Omental fat pad (tissue), 4 donors: ENCODE measurements around the gene DSCAML1. TPM values are rescaled to one million over a fixed set of nuclear protein-coding genes. Genes with fewer than 3 reads are reported as not detected.

Experiments
- ATAC-seq: fragments of 150-250 bp; one replicate; pipeline ENCODE4 v1.9.1; 2016; ENCODE audit warnings: mild to moderate bottlenecking, moderate library complexity; ENCODE audit not compliant: low FRiP score
- DNase-seq: peaks from one replicate; pipeline ENCODE4 v3.0.0-alpha.2; 2019; ENCODE audit warnings: low spot score
- total RNA-seq, 4 donors: library from RNA; depleted of rRNA; stranded (reverse); fragments of >200 nt; gene quantifications; one replicate each; pipeline ENCODE4 v1.1.0, GENCODE V29; 2016
- TF ChIP-seq, protein P1 (sequence below), 3 donors: fragments of 450-650 bp; IDR thresholded peaks; one replicate each; pipeline ENCODE4 v1.5.1; 2016 to 2017; ENCODE audit warnings: antibody characterized with exemption in 3 of 3, mild to moderate bottlenecking in 3 of 3, moderate library complexity in 2 of 3

Gene DSCAML1
- total RNA-seq, 4 donors from 2014 or later = 0.95 to 10.9 (median 3.9) TPM

DNA sequence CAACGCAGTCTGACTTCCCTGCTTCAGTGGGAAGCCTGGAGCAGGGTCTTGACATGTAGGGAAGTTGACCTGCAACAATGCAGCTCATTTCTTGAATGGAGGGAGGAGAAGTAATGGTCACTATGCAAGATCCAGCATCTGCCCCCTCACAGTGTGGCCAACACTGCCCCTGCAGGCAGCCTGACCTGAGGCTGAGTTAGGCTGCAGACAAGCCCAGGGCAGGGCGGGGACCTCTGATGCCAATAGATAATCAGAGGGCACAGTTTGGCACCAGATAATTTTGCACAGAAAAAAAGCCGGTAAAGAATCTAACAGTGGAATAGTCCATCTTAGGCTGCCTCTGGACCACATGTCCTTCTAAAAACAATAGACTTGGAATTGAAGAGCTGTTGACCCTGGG lies 182.3 kb downstream of the DSCAML1 start:
- DNase-seq (no peak), ATAC-seq (no peak)

GRCh38 chr11:117613521-117613920 lies 183.5 kb downstream of the DSCAML1 start:
- no peak for DNase-seq
- TF ChIP-seq, protein P1, sequence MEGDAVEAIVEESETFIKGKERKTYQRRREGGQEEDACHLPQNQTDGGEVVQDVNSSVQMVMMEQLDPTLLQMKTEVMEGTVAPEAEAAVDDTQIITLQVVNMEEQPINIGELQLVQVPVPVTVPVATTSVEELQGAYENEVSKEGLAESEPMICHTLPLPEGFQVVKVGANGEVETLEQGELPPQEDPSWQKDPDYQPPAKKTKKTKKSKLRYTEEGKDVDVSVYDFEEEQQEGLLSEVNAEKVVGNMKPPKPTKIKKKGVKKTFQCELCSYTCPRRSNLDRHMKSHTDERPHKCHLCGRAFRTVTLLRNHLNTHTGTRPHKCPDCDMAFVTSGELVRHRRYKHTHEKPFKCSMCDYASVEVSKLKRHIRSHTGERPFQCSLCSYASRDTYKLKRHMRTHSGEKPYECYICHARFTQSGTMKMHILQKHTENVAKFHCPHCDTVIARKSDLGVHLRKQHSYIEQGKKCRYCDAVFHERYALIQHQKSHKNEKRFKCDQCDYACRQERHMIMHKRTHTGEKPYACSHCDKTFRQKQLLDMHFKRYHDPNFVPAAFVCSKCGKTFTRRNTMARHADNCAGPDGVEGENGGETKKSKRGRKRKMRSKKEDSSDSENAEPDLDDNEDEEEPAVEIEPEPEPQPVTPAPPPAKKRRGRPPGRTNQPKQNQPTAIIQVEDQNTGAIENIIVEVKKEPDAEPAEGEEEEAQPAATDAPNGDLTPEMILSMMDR (IDR thresholded peaks at IDR 0.05) = no peak
- no peak for ATAC-seq

More for the DNA sequence above, 182.3 kb downstream of the DSCAML1 start:
- TF ChIP-seq, protein P1 (IDR thresholded peaks at IDR 0.05) = no peak

DNA sequence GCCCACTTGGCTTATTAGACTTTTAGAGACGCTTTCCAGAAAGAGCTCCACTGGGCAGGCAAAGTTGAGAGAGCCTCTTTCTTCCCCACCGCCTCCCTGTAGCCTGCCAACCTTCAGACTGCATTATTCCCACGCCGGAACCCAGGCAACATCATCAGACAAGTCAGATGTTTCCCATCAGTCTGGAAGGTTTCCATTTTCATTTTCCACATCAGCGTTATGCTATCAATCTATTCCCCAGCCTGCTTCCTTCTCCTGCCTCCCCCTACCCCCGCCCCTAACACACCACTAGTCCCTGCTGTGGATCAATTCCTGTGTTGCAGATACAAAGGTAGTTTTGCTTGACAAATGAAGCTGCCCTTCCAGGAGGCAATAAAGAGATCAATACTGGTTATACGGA lies 184.8 kb downstream of the DSCAML1 start:
- ATAC-seq (no peak), DNase-seq (no peak)
- TF ChIP-seq, protein P1 (IDR thresholded peaks at IDR 0.05) = no peak

DNA sequence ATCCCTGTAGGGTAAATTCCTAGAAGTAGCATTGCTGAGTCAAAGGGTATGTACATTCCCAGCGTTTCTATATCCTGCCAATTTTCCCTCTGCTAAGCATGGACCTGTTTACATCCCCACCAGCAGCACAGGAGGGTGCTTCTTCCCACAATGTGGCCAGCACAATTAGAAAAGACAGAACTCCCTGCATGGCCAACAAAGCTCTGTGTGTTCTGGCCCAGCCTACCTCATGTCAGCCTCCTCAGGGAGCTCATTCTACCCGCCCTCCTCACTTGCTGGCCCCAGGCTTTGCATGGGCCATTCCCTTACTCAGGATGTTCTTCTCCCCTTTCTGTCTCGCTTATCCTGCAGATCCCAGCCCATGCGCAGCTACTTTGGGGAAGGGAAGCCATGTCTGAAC lies 186.1 kb downstream of the DSCAML1 start:
- no peak for DNase-seq
- no peak for ATAC-seq
- TF ChIP-seq, protein P1 (IDR thresholded peaks at IDR 0.05) = no peak

- DNase-seq = no peak
- no peak for ATAC-seq
- TF ChIP-seq, protein P1 (IDR thresholded peaks at IDR 0.05) = no peak
These were observed 187.0 kb downstream of the DSCAML1 start for GRCh38 chr11:117610045-117610444.

- no peak for DNase-seq
- TF ChIP-seq, protein P1 (IDR thresholded peaks at IDR 0.05) = no peak
These were observed 189.6 kb downstream of the DSCAML1 start for GRCh38 chr11:117607449-117607848.

GRCh38 chr11:117606790-117607189 lies 190.2 kb downstream of the DSCAML1 start:
- DNase-seq = no peak
- no peak for ATAC-seq
- TF ChIP-seq, protein P1 (IDR thresholded peaks at IDR 0.05) = no peak

More at GRCh38 chr11:117607449-117607848, 189.6 kb downstream of the DSCAML1 start:
- ATAC-seq = no peak
